Endothelial cell of umbilical vein (primary cell): ENCODE data around the gene CXXC5. TPM values are rescaled to one million over a fixed set of nuclear protein-coding genes. Genes with fewer than 3 reads are reported as not detected.

ENCODE experiments used
- BruUV-seq: library from RNA; stranded (reverse); fragments of 400-500 nt; replicated peaks from 2 replicates; lab custom pipeline; 2021; lab: Mats Ljungman, UMichigan
- CTCF ChIA-PET: fragments of 300-600, 350-600 bp; sonication (Branson Sonifier 250); formaldehyde crosslinking; loops from one replicate; lab custom pipeline; 2021; ENCODE audit warnings: antibody characterized with exemption, inconsistent platforms; lab: Charles Lee
- POLR2A ChIA-PET: fragments of 300-600, 350-600 bp; sonication (Branson Sonifier 250); formaldehyde crosslinking; loops from one replicate; lab custom pipeline; 2021; ENCODE audit warnings: antibody characterized with exemption, inconsistent platforms; lab: Charles Lee
- DNase-seq: peaks from one replicate; pipeline ENCODE4 v3.0.0-alpha.2; 2011; ENCODE audit warnings: low read depth, low spot score
- FAIRE-seq: peaks from 2 replicates; lab custom pipeline; 2011; peaks lifted over from hg19 to GRCh38; lab: Jason Lieb, UNC
- H2AFZ ChIP-seq: 2 replicates; pipeline ENCODE4 v1.6.0; 2012; ENCODE audit warnings: low read depth, low read length, control low read depth, inconsistent platforms
- H3K27ac ChIP-seq: 2 replicates; pipeline ENCODE4 v1.5.1; 2011; ENCODE audit warnings: low read depth, mild to moderate bottlenecking, control low read depth, low read length, moderate library complexity; ENCODE audit not compliant: insufficient read depth
- H3K27me3 ChIP-seq, 2 experiments: 2 replicates each; pipeline versions ENCODE4 v1.6.0 to v1.6.1; 2011; ENCODE audit warnings: low read length in 2 of 2, mixed read lengths in 1 of 2; ENCODE audit not compliant: control insufficient read depth in 2 of 2, insufficient read depth in 2 of 2
- H3K36me3 ChIP-seq, 2 experiments: 2 replicates in 1 of 2; 3 replicates in 1 of 2; pipeline ENCODE4 v1.5.1; 2011; ENCODE audit warnings: low read length in 2 of 2, mild to moderate bottlenecking in 1 of 2, moderate library complexity in 1 of 2; ENCODE audit not compliant: control insufficient read depth in 2 of 2, insufficient read depth in 2 of 2; ENCODE audit errors: extremely low read depth in 1 of 2
- H3K4me1 ChIP-seq: 3 replicates; pipeline ENCODE4 v1.5.1; 2011; ENCODE audit warnings: mild to moderate bottlenecking, low read length; ENCODE audit not compliant: control insufficient read depth, insufficient read depth; ENCODE audit errors: extremely low read depth
- H3K4me2 ChIP-seq: 2 replicates; pipeline ENCODE4 v1.6.1; 2011; ENCODE audit warnings: low read length, control low read depth, mixed read lengths; ENCODE audit not compliant: insufficient read depth
- H3K4me3 ChIP-seq, 3 experiments: fragments of 200-600 bp in 1 of 3; sonication (generic), shearing (Covaris generic) in 1 of 3; replicated peaks in 1 of 3; 2 replicates each; pipeline ENCODE4 v1.5.1; 2011 to 2016; ENCODE audit warnings: control low read depth in 3 of 3, low read length in 3 of 3, mild to moderate bottlenecking in 2 of 3, inconsistent platforms in 1 of 3, low read depth in 1 of 3, moderate library complexity in 1 of 3; ENCODE audit not compliant: insufficient read depth in 1 of 3
- H3K79me2 ChIP-seq: 2 replicates; pipeline ENCODE4 v1.6.0; 2012; ENCODE audit warnings: low read length, inconsistent platforms; ENCODE audit not compliant: control insufficient read depth, insufficient read depth
- H3K9ac ChIP-seq: replicated peaks from 2 replicates; pipeline ENCODE3; 2011; ENCODE audit warnings: low read length, control low read depth; ENCODE audit not compliant: insufficient read depth; ENCODE audit errors: extremely low read depth
- H3K9me1 ChIP-seq: replicated peaks from 3 replicates; pipeline ENCODE4 v1.6.0; 2011; ENCODE audit warnings: mild to moderate bottlenecking, low read length; ENCODE audit not compliant: control insufficient read depth, insufficient read depth; ENCODE audit errors: extremely low read depth
- H3K9me3 ChIP-seq: replicated peaks from 2 replicates; pipeline ENCODE4 v1.5.1; 2012; ENCODE audit warnings: low read length, inconsistent platforms; ENCODE audit not compliant: control insufficient read depth, insufficient read depth
- H4K20me1 ChIP-seq: replicated peaks from 2 replicates; pipeline ENCODE3; 2011; ENCODE audit warnings: mild to moderate bottlenecking, low read length; ENCODE audit not compliant: control insufficient read depth, insufficient read depth; ENCODE audit errors: extremely low read depth
- GATA2 ChIP-seq: IDR thresholded peaks from 2 replicates; pipeline ENCODE4 v1.7.0; 2011; ENCODE audit warnings: low read depth, mild to moderate bottlenecking, moderate library complexity, mixed read lengths, low read length; ENCODE audit not compliant: insufficient read length, insufficient read depth
- JUN ChIP-seq: IDR thresholded peaks from 2 replicates; pipeline ENCODE4 v1.6.1; 2011; ENCODE audit warnings: borderline replicate concordance, low read depth; ENCODE audit not compliant: insufficient read length, insufficient read depth
- MYC ChIP-seq: IDR thresholded peaks from one replicate; pipeline ENCODE4 v1.6.1; 2011; ENCODE audit warnings: mild to moderate bottlenecking, low read depth, low read length
- POLR2A ChIP-seq: IDR thresholded peaks from 2 replicates; pipeline ENCODE4 v1.6.1; 2012; ENCODE audit warnings: low read depth, mild to moderate bottlenecking, control low read depth, low read length
- dilution Hi-C: fragments of 300-500 bp; cut with MboI; formaldehyde crosslinking; loops from one replicate; pipeline ENCODE4 v1.15.0; 2019; ENCODE audit warnings: low sequenced_read_pairs; ENCODE audit not compliant: extremely low pct_ligation_motif_present
- intact Hi-C: fragments of 100-400 bp; cut with micrococcal nuclease; formaldehyde crosslinking; loops from one replicate; pipeline ENCODE4 v1.10.0; 2022
- polyA plus RNA-seq, 4 experiments: library from polyadenylated mRNA; depleted of rRNA in 3 of 4; stranded (reverse) in 3 of 4; unstranded in 1 of 4; fragments of >200 nt; gene quantifications; 2 replicates each; pipeline versions ENCODE4 v1.2.1 to v1.2.3, GENCODE V29; 2011 to 2012; ENCODE audit warnings: missing spikeins in 1 of 4
- total RNA-seq: library from RNA; stranded (reverse); gene quantifications from 2 replicates; pipeline ENCODE4 v1.2.3, GENCODE V29; 2021
- TF ChIP-seq, protein P1 (sequence below), 2 donors: IDR thresholded peaks; 1 replicate in 1 of 2; 2 replicates in 1 of 2; pipeline ENCODE4 v1.5.1; 2011; ENCODE audit warnings: low read length in 2 of 2, mild to moderate bottlenecking in 2 of 2, moderate library complexity in 2 of 2, control low read depth in 1 of 2, inconsistent platforms in 1 of 2, low read depth in 1 of 2; ENCODE audit not compliant: insufficient read depth in 1 of 2; ENCODE audit errors: extremely low read depth in 1 of 2
- TF ChIP-seq, protein P2 (sequence below): IDR thresholded peaks from 2 replicates; pipeline ENCODE4 v1.6.1; 2011; ENCODE audit not compliant: insufficient read depth, insufficient read length

CXXC5 gene
- total and polyA plus RNA-seq, 2 donors (not counting 3 experiments of a cell fraction or from before 2014, with no cell fraction given) = 2.7 to 5.5 TPM

DNA sequence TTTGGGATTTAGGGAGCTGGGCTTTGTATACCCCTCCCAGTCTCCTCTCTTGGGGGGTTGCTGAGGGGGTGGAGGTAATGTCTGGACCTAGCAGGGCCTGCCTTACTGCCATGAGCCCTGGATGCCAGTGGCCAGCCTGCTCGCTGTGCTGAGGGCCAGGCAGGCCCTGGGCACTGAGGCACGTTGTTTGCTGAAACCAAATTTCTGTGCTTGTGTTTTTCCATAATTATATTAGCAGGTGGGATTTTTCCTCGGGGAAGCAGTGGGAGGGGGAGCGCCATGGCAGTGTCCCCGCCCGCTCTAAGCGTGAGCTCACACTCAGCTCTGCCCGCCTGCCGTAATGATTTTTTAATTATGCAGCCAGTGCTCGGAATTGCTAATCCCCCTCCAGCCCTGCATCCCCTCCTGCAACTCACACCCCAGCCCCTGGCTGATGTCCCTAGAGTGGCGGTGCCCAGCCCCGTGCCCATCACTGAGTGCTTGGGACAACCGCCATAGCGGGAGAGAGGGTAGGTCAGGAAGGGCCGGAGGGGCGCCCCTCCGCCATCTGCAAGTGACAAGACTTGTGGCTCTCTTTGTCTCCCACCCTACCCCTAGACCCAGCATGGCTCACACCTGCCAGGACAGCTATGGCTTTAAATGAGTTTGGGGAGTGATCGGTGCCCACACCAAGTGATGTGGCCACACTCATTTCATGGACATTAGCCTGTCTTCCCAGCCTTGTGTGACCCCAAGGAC lies 20.9 kb downstream of the CXXC5 start:
- Histone ChIP-seq H3K9me1 (no peaks in the 10 kb centered on the region), H3K4me2 (no peak overlapping the region), H3K9ac (peak overlapping the region; percentile 74), H3K4me1 (peaks cover 32% of the 10 kb centered on the region), H2AFZ (peak overlapping the region; percentile 94), H3K9me3 (no peaks in the 10 kb centered on the region), H3K4me3 (no peak overlapping the region), H3K79me2 (no peaks in the 10 kb centered on the region), H3K27ac (no peak overlapping the region), H3K36me3 (no peaks in the 10 kb centered on the region), H4K20me1 (no peaks in the 10 kb centered on the region), H3K27me3 (no peaks in the 10 kb centered on the region)
- dilution Hi-C loops = no loop called here
- ChIA-PET POLR2A (interaction anchor here (1.0 kb wide), 1 partner anchor 9 kb away, joined by 3 read pairs; no protein-coding TSS in a partner anchor), CTCF (interaction anchor here (0.9 to 4.0 kb wide), 4 partner anchors 8 to 96 kb away, joined by 3 to 14 read pairs (median 12); partner anchors contain the start of gene CXXC5)
- no TSS peak for BruUV-seq
- DNase-seq (no peak), FAIRE-seq (no peak)
- TF ChIP-seq POLR2A (no peak), GATA2 (no peak), MYC (no peak), JUN (no peak)
- TF ChIP-seq, protein P1, sequence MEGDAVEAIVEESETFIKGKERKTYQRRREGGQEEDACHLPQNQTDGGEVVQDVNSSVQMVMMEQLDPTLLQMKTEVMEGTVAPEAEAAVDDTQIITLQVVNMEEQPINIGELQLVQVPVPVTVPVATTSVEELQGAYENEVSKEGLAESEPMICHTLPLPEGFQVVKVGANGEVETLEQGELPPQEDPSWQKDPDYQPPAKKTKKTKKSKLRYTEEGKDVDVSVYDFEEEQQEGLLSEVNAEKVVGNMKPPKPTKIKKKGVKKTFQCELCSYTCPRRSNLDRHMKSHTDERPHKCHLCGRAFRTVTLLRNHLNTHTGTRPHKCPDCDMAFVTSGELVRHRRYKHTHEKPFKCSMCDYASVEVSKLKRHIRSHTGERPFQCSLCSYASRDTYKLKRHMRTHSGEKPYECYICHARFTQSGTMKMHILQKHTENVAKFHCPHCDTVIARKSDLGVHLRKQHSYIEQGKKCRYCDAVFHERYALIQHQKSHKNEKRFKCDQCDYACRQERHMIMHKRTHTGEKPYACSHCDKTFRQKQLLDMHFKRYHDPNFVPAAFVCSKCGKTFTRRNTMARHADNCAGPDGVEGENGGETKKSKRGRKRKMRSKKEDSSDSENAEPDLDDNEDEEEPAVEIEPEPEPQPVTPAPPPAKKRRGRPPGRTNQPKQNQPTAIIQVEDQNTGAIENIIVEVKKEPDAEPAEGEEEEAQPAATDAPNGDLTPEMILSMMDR (IDR thresholded peaks at IDR 0.05; ENCODE audit: extremely low read depth in 1 of 2, insufficient read depth in 1 of 2, low read depth in 1 of 2, low read length in 2 of 2) = no peak
- TF ChIP-seq, protein P2, sequence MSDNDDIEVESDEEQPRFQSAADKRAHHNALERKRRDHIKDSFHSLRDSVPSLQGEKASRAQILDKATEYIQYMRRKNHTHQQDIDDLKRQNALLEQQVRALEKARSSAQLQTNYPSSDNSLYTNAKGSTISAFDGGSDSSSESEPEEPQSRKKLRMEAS = no peak
- intact Hi-C loops = loop anchor here (1.0 kb wide), 2 partner anchors 9 to 20 kb away; no protein-coding TSS in a partner anchor
